Neutrophil (primary cell): Measurements from ENCODE around the gene COA7.
"Not testable (repeated sequence)": the region's sequence is repeated elsewhere in the genome, so short reads cannot be mapped to it uniquely, and the experiment has no call there.

Experiments used
- H3K27ac ChIP-seq: fragments of 200-600 bp; sonication (generic); 2 replicates; pipeline ENCODE4 v1.5.1; 2016; ENCODE audit warnings: mild to moderate bottlenecking, moderate library complexity
- H3K27me3 ChIP-seq: fragments of 200-600 bp; sonication (generic); 2 replicates; pipeline ENCODE4 v1.6.0; 2016; ENCODE audit warnings: mild to moderate bottlenecking
- H3K36me3 ChIP-seq: fragments of 200-600 bp; sonication (generic); 2 replicates; pipeline ENCODE4 v1.5.1; 2017
- H3K4me1 ChIP-seq, 2 experiments: fragments of 200-600 bp in 1 of 2; sonication (generic) in 1 of 2; 1 replicate in 1 of 2; 2 replicates in 1 of 2; pipeline versions ENCODE4 v1.5.1 to v1.6.1; 2013 to 2016; ENCODE audit warnings: low read depth in 1 of 2, low read length in 1 of 2, mild to moderate bottlenecking in 1 of 2, moderate library complexity in 1 of 2; ENCODE audit not compliant: control insufficient read depth in 1 of 2, insufficient read depth in 1 of 2
- H3K4me3 ChIP-seq, 2 experiments: fragments of 200-600 bp in 1 of 2; sonication (generic) in 1 of 2; 1 replicate in 1 of 2; 2 replicates in 1 of 2; pipeline ENCODE4 v1.5.1; 2013 to 2016; ENCODE audit warnings: low read depth in 1 of 2, low read length in 1 of 2, mild to moderate bottlenecking in 1 of 2, moderate library complexity in 1 of 2
- H3K9me3 ChIP-seq: fragments of 200-600 bp; sonication (generic); 2 replicates; pipeline ENCODE4 v1.5.1; 2016
- CTCF ChIP-seq: fragments of 200-600 bp; sonication (generic); IDR thresholded peaks from 2 replicates; pipeline ENCODE4 v1.5.1; 2016; ENCODE audit warnings: antibody characterized with exemption

Gene COA7

GRCh38 chr1:52726265-52727113, 28.3 kb upstream of the COA7 start, which contains the start of gene ZYG11B:
TSS of gene ZYG11B (plus strand) at chr1:52726453. CDS start at chr1:52726654, 201 bp downstream.
- Histone ChIP-seq H3K27ac (peak within 1 kb of the TSS; percentile 92), H3K4me1 (peaks cover 19 to 22% of the 10 kb centered on the region in 2 experiments), H3K36me3 (no peaks in the 10 kb centered on the region), H3K4me3 (peak within 1 kb of the TSS; percentile 65 to 72), H3K9me3 (no peaks in the 10 kb centered on the region), H3K27me3 (no peaks in the 10 kb centered on the region)
- TF ChIP-seq CTCF: peak; percentile 68

- peak overlapping the region; percentile 65 to 72 for H3K4me3 ChIP-seq
- peak overlapping the region; percentile 92 for H3K27ac ChIP-seq
- H3K36me3 ChIP-seq: no peaks in the 10 kb centered on the region
- no peak for TF ChIP-seq CTCF
- peaks cover 19 to 22% of the 10 kb centered on the region in 2 experiments for H3K4me1 ChIP-seq
- no peaks in the 10 kb centered on the region for H3K9me3 ChIP-seq
- no peaks in the 10 kb centered on the region for H3K27me3 ChIP-seq
These were observed 27.7 kb upstream of the COA7 start for GRCh38 chr1:52725903-52726264.

- Histone ChIP-seq H3K36me3 (no peaks in the 10 kb centered on the region), H3K9me3 (no peaks in the 10 kb centered on the region), H3K27me3 (no peaks in the 10 kb centered on the region), H3K4me1 (peaks cover 13 to 18% of the 10 kb centered on the region in 2 experiments), H3K4me3 (no peak overlapping the region), H3K27ac (no peak overlapping the region)
- no peak for TF ChIP-seq CTCF
These were observed 25.1 kb upstream of the COA7 start for GRCh38 chr1:52723260-52723659.

DNA sequence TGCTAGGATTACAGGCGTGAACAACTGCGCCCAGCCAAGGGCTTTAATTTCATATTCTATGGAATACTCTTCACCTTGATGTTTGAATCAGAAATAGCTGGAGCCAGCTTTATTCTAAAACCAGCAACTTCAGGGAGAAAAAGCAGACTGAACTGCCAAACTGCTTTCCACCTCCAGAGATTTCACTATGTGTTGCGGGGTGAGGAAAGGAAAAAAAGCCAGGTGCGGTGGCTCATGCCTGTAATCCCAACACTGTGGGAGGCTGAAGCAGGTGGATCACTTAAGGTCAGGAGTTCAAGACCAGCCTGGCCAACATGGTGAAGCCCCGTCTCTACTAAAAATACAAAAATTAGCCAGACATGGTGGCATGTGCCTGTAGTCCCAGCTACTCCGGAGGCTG, 17.1 kb upstream of the COA7 start:
- not testable (repeated sequence) for H3K36me3 ChIP-seq, H3K4me1 ChIP-seq, H3K27me3 ChIP-seq, H3K9me3 ChIP-seq, H3K4me3 ChIP-seq, H3K27ac ChIP-seq

DNA sequence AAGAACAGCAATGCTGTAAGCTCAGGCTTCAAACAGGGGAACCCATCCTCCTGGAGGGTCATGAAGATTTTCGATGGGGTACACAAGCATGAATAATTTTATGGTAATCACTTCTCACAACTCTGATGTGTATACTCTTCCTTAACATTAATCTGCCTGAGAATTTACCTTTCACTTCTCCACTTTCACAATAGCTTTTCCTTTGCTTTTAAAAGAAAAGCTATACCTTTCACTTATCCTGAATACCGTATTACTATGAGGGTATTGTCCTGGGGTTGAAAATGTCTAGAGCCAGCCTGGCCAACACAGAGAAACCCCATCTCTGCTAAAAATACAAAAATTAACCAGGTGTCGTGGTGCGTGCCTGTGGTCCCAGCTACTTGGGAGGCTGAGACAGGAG, 15.4 kb upstream of the COA7 start:
- no peak overlapping the region for H3K27ac ChIP-seq
- no peak for TF ChIP-seq CTCF
- no peaks in the 10 kb centered on the region for H3K9me3 ChIP-seq
- no peak overlapping the region for H3K4me3 ChIP-seq
- H3K4me1 ChIP-seq: peaks cover under 1 to 8% of the 10 kb centered on the region in 2 experiments
- H3K36me3 ChIP-seq: no peaks in the 10 kb centered on the region
- H3K27me3 ChIP-seq: no peaks in the 10 kb centered on the region

DNA sequence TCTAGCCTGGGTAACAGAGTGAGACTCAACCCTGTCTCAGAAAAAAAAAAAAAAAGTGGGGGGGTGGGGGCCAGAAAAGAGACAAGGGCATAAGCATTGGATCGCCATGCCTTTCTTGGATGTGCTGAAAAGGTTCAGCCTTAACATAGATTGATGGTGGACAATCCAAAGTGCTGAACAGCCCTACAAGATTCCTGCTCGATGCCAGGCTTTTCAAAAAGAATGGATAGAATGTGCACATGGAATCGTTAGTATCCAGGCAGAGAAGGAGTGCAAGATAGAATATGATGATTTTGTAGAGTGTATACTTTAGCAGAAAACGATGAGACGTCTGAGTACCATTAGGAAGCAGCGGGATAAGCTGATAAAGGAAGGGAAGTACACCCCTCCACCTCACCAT, 10.9 kb upstream of the COA7 start:
- Histone ChIP-seq H3K27me3 (no peaks in the 10 kb centered on the region), H3K27ac (peak overlapping the region; percentile 92), H3K4me3 (no peak overlapping the region), H3K9me3 (no peaks in the 10 kb centered on the region), H3K36me3 (no peaks in the 10 kb centered on the region), H3K4me1 (peaks cover 40 to 52% of the 10 kb centered on the region in 2 experiments)
- no peak for TF ChIP-seq CTCF
